IPS-NIHi7 (cell line): ENCODE results near the gene KDELR3.
"Not testable (repeated sequence)": the region's sequence is repeated elsewhere in the genome, so short reads cannot be mapped to it uniquely, and the experiment has no call there.

ENCODE experiments used
- DNase-seq: peaks from one replicate; pipeline ENCODE4 v3.0.0; 2012; ENCODE audit warnings: mixed read lengths; ENCODE audit errors: extremely low spot score

KDELR3 gene

DNA sequence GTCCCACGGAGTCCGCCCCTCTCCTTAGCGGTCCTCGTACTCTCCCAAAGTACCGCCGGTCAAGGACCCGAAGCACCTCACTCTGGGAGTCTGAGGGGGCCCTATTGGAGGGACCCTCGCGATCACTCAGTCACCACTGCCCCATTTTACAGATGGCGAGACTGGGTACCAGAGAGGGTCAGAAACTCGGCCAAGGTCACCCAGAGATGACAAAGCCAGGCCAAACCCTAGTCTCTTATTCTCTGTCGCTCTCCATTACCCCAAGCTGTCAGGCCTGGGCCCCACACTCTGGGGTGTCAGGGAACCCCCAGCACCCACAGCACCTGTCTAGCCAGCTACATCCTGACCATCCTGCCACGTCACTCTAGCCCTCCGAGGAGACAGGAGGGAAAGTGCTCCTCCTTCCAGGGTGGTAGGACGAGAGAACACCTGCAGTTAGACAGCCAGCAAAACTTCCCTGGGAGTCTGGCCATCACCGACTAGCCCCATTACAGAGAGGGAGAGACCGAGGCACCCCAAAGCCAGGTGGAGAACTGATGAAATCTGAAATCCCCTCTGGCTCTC lies 11.5 kb upstream of the KDELR3 start:
- no peak for DNase-seq

DNA sequence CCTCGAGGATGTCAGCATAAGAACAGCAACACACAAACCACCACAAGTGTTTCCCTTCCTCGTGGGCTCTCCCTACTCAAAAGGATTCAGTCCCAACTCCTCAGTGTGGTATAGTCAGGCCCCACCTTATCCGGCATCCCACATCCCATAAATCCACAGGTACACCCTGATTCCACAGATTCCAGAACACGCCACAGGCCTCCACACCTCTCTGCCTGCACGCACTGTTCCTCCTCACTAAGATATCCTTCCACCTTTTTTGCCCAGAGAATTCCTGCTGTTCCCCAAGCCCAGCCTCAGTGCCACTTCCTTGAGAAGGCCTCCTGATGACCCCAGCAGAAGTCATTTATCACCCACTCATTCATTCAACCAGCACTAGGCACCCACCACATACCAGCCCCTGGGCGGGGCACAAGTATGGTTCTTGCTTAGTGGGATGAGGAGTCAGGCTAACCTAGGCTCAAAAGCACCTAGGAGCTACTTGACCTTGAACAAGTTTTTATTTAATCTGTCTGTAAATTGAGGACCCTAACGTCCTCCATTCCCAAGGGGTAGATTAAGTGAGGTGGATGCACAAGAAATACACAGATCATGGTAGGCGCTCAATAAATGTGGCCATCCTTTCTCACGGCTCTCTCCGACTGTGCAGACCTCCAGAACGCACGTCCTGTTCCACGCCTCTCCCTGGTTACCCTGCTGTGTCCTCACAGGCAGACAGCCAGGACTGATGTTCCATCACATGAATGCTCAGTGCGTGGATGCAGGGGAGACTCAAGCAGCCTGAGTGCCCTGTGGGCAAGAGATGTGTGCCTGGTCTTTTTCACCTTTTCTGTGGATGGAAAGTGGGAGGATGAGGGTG lies 10.8 kb upstream of the KDELR3 start:
- no peak for DNase-seq

DNA sequence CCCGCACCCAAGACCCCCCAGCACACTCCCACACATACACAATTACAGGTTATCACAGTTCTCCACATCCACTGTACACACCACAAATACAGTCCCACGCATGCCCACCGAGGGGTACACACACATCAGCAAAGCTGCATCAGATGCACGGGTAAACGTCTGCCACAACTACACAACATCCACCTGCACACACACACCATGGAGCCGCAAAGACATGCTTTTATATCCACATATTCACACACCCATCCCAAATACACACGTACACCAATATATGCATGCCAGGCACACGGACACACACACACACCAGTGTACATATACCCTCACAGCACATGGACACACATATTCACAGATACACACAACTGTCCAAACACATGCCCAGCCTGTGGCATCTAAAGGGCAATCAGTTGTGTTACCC lies 7.5 kb upstream of the KDELR3 start:
- no peak for DNase-seq

DNA sequence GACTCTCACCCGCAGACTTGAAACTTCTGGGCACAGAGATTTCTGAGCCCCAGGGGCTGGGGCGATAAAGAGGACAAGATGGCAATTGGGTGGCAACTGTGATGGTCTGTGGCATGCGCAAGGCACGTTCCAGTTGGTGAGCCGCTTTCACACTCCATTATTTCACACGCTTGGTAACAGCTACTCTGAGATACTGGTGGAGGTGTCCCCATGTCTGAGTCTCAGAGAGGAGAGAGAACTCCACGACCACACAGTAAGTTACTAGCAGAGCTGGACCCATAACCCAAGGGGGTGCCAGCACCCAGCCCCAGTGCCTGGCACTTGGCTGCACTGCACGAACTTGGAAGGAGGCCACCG lies 6.9 kb upstream of the KDELR3 start:
- no peak for DNase-seq

DNA sequence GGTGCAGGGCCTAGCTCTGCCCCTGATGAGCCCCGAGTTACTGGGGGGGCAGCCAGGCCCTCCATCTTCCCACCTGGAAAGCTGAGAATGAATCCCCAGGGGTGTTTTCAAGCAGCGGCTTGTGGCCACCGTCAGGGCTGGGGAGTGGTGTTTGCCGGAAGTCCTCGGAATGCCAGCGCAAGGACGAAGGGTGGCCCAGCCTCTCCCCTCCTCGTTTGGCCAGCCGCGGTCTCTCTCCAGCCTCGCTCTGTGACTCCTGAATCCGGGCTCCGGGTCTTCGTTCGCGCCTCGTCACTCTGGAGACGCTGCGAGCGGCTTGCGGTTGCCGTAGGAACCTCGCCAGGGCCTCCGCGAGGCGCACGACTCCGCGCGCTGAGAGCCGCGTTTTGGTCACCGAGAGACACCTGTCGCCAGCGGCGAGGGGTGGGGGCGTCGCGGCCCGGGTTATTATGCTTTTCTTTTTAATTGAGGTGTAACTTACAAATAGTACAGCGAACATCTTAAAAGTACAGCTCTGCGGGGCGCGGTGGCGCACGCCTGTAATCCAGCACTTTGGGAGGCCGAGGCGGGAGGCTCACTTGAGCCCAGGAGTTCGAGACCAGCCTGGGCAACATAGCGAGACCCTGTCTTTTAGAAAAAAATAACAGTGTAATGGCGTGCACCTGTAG lies 6.3 kb upstream of the KDELR3 start:
- peak; percentile 92 for DNase-seq

DNA sequence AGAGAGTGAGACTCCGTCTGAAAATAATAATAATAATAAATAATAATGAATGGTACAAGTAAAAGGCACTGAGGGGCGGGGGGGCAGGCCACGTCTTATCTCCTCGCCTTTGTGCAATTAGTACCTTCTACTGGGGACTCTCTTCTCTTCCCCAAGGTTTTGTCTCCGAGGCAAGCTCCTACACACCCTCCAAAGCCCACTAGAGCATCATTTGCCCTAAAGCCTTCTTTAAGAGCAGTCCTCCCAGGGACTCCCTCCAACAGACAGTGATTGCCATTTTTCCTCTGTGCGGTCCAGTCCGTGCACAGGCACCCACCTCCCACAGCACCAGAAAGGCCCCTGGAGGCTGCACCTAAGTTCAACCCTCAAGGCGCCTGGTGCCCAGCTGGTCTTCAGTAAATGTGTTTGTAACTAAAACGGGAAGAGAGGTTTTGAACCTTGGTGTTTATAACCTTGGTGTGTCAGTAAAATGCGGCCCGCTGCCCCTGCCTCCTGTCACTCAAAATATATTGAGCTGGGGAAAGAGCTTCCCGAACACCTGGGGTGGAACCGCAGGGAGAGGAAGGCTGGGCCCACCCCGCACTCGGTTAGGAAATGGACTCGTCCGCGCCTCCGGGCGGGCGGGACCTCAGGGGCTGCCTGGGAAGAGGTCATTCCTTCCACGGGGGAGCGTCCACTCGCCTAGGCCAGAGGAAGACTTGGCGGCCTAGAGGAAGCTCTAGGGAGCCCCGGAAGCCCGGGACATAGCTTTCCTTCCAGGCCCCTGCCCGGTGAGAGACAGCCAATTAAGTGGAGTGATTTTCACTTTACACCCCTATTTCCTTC lies 4.7 kb upstream of the KDELR3 start:
- peak; percentile 73 for DNase-seq

DNA sequence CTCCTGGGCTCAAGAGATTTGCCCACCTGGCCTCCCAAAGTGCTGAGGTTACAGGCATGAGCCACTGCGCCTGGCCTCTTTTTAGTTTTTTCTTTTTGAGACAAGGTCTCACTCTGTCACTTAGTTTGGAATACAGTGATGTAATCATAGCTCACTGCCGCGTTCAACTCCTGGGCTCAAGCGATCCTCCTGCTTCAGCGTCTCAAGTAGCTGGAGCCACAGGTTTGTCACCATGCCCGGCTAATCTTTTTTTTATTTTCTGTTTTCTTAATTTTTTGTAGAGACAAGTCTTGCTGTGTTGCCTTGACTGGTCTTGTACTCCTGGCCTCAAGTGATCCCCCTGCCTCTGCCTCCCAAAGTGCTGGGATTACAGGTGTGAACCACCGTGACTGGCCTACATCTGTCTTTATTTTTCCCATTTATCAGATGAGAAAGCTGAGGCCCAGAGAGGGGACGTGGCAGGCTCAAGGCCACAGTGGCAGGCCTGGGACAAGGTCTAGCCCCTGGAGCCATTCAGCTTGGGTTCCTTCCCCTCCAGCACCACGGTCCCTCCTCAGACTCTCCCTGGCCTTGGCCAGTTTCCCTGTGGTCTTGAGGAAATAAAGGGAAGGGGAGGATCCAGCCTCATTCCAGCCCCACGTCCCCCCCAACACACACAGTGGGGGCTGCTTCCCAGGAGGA lies 2.8 kb upstream of the KDELR3 start:
- DNase-seq: no peak

DNA sequence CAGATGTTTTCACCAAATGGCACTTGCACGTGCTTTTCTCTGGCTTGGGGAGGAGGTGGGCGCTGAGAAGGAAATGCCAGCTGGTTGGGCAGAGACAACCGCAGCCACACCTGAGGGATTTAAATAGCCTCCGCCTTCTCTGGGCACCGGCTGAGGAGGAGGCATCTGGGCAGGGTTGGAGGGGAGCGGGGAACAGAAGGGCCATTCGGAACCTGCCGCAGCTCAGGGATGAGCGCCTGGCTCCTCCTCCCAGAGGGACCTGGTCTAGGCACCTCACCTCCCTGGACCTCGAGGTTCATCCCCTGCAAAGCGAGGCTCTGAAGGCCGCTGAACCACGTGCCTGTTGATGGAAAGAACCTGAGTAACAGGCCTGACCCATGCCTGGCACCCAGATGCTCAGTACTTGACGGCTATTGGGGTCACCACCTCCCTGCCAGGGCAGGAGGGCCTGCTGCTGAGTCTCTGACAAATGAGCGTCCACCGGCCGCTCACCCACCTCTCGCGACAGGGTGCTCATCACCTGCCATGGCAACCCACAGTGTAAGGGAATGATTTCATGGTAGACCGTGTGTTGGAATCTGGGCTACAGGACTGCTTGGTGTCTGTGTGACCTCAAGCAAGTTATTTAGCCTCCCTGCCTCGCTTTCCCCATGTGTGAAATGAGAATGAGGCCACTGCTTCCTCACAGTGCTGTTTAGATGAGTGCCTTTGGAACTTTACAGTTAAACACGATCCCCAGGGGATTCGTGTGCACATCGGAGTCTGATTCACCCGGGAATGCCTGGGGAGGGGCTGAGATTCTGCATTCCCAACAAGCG lies 2.0 kb upstream of the KDELR3 start:
- DNase-seq: no peak

DNA sequence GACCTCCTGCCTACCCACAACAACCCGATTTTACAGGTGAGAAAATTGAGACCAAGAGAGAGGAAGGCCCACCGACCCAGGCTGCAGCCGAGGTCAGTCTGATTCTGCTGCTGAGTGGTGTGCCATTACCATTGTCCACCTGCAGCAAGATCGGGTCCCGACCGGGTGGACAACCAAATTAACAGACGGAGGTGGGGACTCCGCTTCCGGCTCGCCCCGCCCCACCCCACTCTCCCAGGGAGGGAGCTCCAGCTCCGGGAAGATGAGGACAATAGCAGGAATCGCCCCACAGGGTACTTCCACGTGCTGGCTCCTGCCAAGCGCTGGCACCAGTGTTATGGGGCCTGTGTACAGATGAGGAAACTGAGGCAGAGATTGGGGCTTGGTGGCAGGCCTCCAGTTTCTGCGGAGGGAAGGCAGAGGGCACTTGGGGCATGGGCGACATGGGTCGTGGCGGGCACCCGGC lies 425 bp upstream of the KDELR3 start:
- DNase-seq: no peak

DNA sequence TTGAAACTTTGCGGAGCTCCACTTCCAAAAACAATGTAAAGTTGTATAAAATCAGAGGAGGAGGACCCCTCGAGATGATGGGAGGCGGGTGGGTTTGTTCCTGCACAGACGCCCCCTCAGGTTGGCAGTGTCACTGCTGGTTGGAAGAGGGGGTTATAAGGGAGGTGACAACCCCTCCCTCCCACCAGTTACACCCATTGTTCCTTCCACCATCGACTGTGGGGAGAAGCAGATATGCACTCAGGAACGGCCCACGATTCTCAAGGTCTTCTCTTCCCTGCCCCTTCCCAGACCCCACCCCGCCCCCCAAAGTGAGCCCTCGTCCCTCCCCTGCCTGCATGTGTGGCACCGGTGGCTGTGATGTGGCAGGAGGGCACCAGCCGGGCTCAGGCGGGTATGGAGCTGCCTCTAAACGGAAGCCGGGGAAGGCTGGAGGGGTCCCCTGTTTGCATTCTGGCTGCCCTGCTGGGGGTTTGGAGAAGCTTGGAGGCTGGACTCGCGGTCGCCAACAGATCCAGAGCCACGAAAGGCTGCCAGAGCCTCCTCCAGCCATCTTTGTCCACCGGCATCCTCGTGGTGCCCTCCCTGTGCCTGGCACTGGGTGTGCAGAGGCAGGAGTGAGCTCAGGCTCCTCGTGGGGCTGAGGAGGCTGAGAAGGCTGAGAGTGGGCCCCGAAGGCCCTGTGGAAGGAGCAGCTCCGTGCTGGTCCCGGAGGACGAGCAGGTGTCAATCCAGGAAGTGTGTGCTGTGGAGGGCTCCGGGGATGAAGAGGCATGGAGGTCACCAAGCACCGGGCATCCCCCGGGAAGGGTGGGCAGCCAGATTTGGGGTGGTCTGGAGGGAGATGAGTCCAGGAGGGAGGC lies 778 bp downstream of the KDELR3 start:
- DNase-seq: peak; percentile 63

DNA sequence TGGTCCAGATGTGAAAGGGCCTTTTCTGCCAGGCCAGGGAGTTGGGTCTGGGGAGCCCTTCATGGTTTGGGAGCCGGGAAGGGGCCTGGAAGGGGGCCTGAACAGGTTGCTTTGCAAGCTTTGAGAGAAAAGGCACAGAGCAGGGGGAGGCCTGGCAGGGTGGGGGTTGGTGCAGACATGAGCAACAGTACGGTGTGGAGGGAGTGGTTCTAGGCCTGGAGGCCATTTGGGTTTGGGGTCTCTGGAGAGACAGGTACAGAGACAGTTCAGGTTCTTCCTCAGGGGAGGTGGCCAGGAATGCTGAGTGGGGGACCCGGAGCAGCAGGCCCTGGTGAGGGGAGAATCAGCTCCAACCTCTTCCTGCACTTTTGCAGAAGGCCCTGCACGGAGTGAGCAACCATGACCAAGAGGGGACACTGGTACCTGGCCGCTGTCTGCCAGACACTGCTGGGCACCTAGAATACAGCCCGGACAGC lies 1.4 kb downstream of the KDELR3 start:
- no peak for DNase-seq

DNA sequence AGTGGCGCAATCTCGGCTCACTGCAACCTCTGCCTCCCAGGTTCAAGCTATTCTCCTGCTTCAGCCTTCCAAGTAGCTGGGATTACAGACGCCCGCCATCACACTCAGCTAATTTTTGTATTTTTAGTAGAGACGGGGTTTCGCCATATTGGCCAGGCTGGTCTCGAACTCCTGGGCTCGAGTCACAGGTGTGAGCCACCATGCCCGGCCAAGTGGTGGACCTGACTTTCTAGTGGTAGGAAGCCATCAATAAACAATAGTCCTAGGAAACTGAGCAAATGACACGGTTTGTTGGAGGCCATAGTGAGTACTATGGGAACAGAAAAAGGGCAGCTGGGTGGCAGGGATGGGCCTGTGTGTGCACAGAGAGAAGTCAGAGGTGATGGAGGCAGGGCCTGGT lies 2.3 kb downstream of the KDELR3 start:
- DNase-seq: not testable (repeated sequence)

DNA sequence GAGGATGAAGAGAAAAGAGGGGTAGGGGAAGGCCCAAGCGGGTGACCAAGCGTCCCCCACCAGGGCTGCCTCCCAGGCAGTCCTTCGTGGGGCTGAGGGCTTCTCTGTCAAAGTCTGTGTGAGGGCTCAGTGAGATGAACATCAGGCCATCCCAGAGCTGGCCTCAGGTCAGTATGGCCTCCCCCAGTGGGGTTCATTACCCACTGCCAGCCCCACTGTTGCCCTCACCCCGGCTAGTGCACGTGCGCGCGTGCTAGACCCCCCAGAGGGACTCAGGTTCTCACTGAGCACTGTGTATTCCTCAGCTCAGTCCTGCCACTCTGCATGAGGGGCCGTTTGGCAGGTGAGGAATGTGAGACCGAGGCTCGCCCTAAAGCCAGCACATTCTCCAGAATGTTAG lies 3.3 kb downstream of the KDELR3 start:
- DNase-seq: no peak

DNA sequence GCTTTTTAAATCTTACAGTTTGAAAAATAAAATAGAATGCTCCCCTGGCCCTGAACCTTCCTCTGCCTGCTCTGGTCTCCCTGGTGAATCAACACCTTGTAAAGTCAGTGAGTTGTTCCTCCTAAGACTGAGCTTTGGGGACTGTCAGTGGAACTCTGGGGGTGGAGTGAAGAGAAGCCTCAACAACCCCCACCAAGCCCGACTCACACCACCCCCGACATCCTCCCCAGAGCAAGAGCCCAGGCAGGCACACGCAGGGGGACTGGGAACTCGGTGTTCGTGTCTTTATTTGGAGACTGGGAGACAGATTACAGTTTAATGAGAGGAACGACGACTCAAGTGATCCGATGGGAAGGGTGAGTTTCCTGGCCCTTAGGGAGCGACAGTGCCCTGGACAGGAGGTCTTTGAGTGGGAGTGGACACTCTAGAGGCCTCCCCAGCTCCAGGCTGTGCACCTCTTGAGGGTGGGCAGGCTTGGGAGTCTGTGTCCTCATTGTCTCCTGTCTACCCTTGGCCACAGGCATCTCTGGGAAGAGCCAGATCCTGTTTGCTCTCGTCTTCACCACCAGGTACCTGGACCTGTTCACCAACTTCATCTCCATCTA lies 6.2 kb downstream of the KDELR3 start:
- DNase-seq: no peak

DNA sequence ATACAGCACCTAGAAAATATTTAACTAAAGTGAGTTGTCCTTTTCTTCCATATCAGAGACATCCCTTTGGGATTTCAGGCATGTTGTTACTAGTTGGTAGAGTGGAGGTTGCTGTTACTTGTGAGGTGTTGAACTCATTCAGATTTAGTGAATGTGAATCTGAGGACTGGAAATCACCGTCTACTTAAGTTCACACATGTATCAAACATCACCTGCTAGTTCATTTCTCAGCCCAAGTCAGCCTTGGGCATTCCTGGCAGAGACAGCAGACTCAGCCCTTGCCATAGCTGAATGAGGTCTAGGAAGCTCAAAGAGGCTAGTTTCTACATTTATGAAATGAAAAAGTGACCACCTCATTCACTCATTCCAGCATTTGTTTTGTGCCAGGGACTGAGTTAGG lies 9.7 kb downstream of the KDELR3 start:
- DNase-seq: no peak

DNA sequence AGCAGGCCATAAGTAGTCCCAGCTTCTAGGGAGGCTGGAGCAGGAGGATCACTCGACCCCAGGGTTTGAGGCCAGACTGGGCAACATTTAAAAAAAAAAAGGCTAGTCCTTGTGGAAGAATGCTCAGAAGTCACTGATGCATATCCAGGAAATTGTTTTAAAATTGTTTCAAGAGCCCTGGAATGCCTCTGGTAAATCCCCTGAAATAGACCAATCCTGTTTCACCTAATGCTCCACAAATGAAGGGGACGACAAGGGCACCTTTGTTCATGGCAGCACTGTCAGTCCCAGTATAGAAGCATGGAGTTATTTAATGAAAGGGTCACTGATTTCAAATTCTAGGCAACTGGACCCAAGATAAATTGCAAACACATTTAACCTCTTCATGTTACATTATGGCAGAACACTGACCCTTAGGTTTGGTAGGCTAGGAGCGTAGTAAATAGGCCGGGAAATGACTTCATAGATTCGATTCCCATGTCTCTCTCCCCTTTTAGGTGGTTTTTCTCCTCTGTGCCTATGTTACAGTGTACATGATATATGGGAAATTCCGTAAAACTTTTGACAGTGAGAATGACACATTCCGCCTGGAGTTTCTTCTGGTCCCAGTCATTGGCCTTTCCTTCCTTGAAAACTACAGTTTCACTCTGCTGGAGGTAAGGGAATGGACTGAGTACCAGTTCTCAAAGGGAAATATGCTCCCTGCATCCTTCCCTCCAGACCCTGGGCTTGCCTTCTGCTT lies 11.4 kb downstream of the KDELR3 start:
- no peak for DNase-seq

DNA sequence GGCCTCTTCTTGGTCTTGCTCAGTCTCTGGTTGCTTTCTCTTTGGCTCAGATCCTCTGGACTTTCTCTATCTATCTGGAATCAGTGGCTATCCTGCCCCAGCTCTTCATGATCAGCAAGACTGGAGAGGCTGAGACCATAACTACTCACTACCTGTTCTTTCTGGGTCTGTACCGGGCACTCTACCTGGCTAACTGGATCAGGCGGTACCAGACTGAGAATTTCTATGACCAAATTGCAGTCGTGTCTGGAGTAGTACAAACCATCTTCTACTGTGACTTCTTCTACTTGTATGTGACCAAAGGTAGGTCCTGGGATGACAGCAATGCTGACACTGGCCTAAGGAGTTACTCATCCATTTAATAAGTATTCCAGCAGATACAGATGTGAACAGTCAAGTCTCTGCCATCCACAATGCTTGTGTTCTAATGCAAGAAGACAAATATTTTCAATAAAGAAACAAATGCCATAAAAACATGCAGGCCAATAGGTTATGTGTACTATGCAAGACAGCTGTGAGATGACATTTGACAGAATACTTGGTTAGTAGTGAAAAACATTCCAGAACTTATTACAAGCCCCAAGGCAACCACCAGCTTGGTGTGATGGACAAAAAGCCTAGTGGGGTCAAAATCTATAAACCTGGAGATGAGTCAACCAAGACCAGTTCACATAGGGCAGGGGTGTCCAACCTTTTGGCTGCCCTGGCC lies 13.4 kb downstream of the KDELR3 start:
- DNase-seq: no peak

DNA sequence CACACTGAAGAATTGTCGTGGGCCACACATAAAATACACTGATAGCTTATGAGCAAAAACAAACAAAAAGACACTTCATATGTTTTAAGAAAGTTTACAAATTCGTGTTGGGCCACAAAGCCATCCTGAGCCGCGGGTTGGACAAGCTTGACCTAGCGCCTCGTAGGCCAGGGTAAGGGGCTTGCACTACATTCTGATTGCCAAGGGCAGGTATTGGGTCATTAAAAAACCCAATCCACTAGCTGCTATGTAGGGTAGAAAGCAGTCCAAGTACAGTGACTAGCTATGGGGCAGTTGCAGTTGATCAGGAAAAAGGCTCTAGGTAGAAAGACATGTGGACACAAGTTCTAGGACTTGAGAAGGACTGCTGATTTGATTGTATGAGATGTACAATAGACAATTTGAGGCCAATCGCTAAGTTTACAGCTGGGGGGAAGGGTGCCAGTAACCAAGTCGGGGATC lies 14.0 kb downstream of the KDELR3 start:
- DNase-seq: no peak
